Panc1 (cell line): ENCODE data around the gene DNAJB5. TPM values are rescaled to one million over a fixed set of nuclear protein-coding genes. Genes with fewer than 3 reads are reported as not detected.
"Not testable (repeated sequence)": the region's sequence is repeated elsewhere in the genome, so short reads cannot be mapped to it uniquely, and the experiment has no call there.

ENCODE experiments used
- ATAC-seq: fragments of 200-7000 bp; cut with Tn5 transposase; 2 replicates; pipeline ENCODE4 v1.9.1; 2020; ENCODE audit warnings: mild to moderate bottlenecking, moderate library complexity
- Bru-seq: library from RNA; stranded (reverse); fragments of 400-500 nt; gene quantifications from one replicate; lab custom pipeline; 2021; lab: Mats Ljungman, UMichigan
- BruChase-seq, 2 experiments: library from RNA; stranded (reverse); fragments of 400-500 nt; gene quantifications; one replicate each; lab custom pipeline; 2021; lab: Mats Ljungman, UMichigan
- BruUV-seq: library from RNA; stranded (reverse); fragments of 400-500 nt; replicated peaks from 2 replicates; lab custom pipeline; 2021; lab: Mats Ljungman, UMichigan
- CTCF ChIA-PET: fragments of 300-600 bp; sonication (Branson Sonifier 250); formaldehyde crosslinking; loops from one replicate; lab custom pipeline; 2022; ENCODE audit warnings: antibody characterized with exemption; lab: Charles Lee
- POLR2A ChIA-PET: fragments of 300-600 bp; sonication (Branson Sonifier 250); formaldehyde crosslinking; loops from one replicate; lab custom pipeline; 2022; ENCODE audit warnings: antibody characterized with exemption; lab: Charles Lee
- DNase-seq: peaks from one replicate; pipeline ENCODE4 v3.0.0-alpha.2; 2010; ENCODE audit warnings: low read depth, low spot score
- H3K27ac ChIP-seq: 2 replicates; pipeline ENCODE4 v1.5.1; 2011; ENCODE audit warnings: mild to moderate bottlenecking, low read length, inconsistent platforms
- H3K27me3 ChIP-seq: fragments of 200-500 bp; sonication (Bioruptor generic); 2 replicates; pipeline ENCODE4 v1.6.0; 2014; ENCODE audit warnings: low read length, inconsistent platforms; ENCODE audit not compliant: control insufficient read depth, insufficient read depth
- H3K36me3 ChIP-seq: fragments of 200-500 bp; sonication (Bioruptor generic); 2 replicates; pipeline ENCODE4 v1.5.1; 2014; ENCODE audit warnings: inconsistent platforms, mild to moderate bottlenecking, low read length, moderate library complexity; ENCODE audit not compliant: control insufficient read depth, insufficient read depth
- H3K4me1 ChIP-seq: 2 replicates; pipeline ENCODE4 v1.5.1; 2011; ENCODE audit warnings: inconsistent platforms, mild to moderate bottlenecking, low read length, moderate library complexity; ENCODE audit not compliant: control insufficient read depth, insufficient read depth
- H3K4me3 ChIP-seq, 2 experiments: 2 replicates each; pipeline ENCODE4 v1.5.1; 2011 to 2012; ENCODE audit warnings: low read depth in 2 of 2, low read length in 2 of 2, mild to moderate bottlenecking in 2 of 2, inconsistent platforms in 1 of 2, moderate library complexity in 1 of 2
- H3K9me3 ChIP-seq: fragments of 200-500 bp; sonication (Bioruptor generic); 2 replicates; pipeline ENCODE4 v1.5.1; 2014; ENCODE audit warnings: low read depth, mild to moderate bottlenecking, inconsistent platforms, low read length, moderate library complexity; ENCODE audit not compliant: control insufficient read depth, insufficient read depth
- POLR2AphosphoS5 ChIP-seq: IDR thresholded peaks from 2 replicates; pipeline ENCODE4 v1.6.1; 2012; ENCODE audit warnings: mild to moderate bottlenecking, low read depth, low read length, moderate library complexity
- SIN3A ChIP-seq: IDR thresholded peaks from 2 replicates; pipeline ENCODE4 v1.6.1; 2012; ENCODE audit warnings: low read depth, mild to moderate bottlenecking, low read length, moderate library complexity, borderline replicate concordance; ENCODE audit not compliant: insufficient read depth
- TCF7L2 ChIP-seq: IDR thresholded peaks from 2 replicates; pipeline ENCODE4 v1.6.1; 2011; ENCODE audit warnings: mild to moderate bottlenecking, low read depth, low read length, inconsistent platforms
- in situ Hi-C: cut with HindIII; loops from 2 replicates; pipeline ENCODE4 v1.10.0; 2016; ENCODE audit warnings: low sequenced_read_pairs, low pct_unique_long_range_greater_than_20kb
- intact Hi-C: fragments of 100-400 bp; cut with micrococcal nuclease; formaldehyde crosslinking; loops from one replicate; pipeline ENCODE4 v1.10.0; 2022; ENCODE audit not compliant: unreplicated experiment
- long read RNA-seq: library from polyadenylated mRNA; unstranded; transcript quantifications from one replicate; pipeline ENCODE4 v2.0.0, GENCODE V29; 2021; ENCODE audit not compliant: unreplicated experiment
- polyA plus RNA-seq: library from polyadenylated mRNA; unstranded; fragments of >200 nt; gene quantifications from one replicate; pipeline ENCODE4 v1.2.1, GENCODE V29; 2012; ENCODE audit warnings: missing spikeins; ENCODE audit not compliant: insufficient read length
- total RNA-seq: library from RNA; stranded (reverse); gene quantifications from one replicate; pipeline ENCODE4 v1.2.1, GENCODE V29; 2021; ENCODE audit not compliant: unreplicated experiment
- TF ChIP-seq, protein P1 (sequence below): fragments of 450-650 bp; IDR thresholded peaks from 2 replicates; pipeline ENCODE4 v1.5.1; 2017; ENCODE audit warnings: mild to moderate bottlenecking
- TF ChIP-seq, protein P2 (sequence below), 2 experiments: IDR thresholded peaks; 2 replicates each; pipeline ENCODE4 v1.6.1; 2011 to 2012; ENCODE audit warnings: low read depth in 2 of 2, control low read depth in 1 of 2, low read length in 1 of 2, mild to moderate bottlenecking in 1 of 2, moderate library complexity in 1 of 2; ENCODE audit not compliant: insufficient read depth in 1 of 2

DNAJB5 gene
- 9.7 TPM for total RNA-seq
- polyA plus RNA-seq: 13.9 TPM
- percentile 51 among the genes with signal in this experiment for Bru-seq, nascent RNA
- percentile 56 among the genes with signal in this experiment for BruChase-seq, experiment 1, labeled RNA remaining after a 2-hour chase
- BruChase-seq, experiment 2, labeled RNA remaining after a 6-hour chase: percentile 63 among the genes with signal in this experiment
- long read RNA-seq, partial matches to known transcripts: 0 of 9 reads
- long read RNA-seq, other reads (novel, unspliced or antisense): 9 of 9 reads

DNA sequence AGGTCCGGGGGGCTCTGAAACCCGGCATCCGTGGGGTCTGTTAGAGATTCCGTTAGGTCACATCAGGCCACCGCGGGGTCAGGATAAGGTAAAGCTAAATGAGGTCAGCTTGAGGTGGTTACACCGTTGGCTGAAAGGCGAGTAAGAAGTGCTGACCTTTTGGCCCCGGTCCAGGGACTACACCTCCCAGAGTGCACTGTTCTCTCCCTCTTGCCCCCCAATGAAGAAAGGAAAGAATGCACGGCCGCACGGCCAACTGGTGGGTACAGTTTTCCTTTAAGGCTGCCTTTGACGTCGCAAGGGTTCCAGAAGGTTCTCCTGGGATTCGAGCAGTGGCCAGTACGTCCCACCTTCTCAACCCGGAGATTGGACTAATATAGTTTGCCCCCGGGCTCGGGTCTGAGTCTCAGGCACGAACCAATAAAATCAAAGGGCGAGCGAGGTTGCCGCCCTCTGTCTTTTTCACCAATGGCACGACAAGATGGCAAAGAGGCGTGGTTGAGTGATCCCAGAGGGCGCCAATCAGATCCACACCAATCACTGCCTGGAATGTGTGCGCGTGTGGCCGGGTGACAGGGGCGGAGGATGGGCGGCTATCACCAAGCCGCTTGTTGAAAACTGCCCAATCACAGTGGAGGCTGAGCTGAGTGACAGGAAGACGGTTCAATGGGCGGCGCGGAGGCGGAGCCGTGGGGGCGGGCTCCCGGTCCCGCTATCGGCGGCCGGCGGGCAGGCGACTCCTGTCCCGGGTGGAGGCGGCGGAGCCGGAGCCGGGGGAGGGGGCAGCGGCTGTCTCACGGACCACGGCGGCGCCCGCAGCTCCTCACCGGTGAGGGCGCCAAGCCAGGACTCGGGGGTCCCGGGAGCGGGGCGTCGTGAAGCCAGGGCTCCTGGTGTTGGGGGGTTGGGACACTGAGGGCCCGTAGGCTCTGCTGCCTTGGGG, at the start of gene DNAJB5:
DNAJB5 (plus strand) TSS at position 743 of the 943 bp plus-strand sequence. CDS start 886 bp downstream, outside the sequence.
- CTCF ChIA-PET: interaction anchor here (0.6 to 1.2 kb wide), 2 partner anchors 12 to 90 kb away, joined by 4 to 5 read pairs; no protein-coding TSS in a partner anchor
- BruUV-seq: no TSS peak
- intact Hi-C loops: loop anchor here (5.0 kb wide), 1 partner anchor 232 kb away; no protein-coding TSS in a partner anchor
- peaks cover 33% of the 10 kb centered on the region for H3K4me1 ChIP-seq
- H3K27ac ChIP-seq: peak within 1 kb of the TSS; percentile 84
- H3K9me3 ChIP-seq: no peaks in the 10 kb centered on the region
- H3K27me3 ChIP-seq: no peaks in the 10 kb centered on the region
- POLR2A ChIA-PET: interaction anchor here (0.6 to 1.1 kb wide), 5 partner anchors 20 to 94 kb away, joined by 3 to 9 read pairs (median 6); a partner anchor contains a TSS
- peak; percentile 95 for DNase-seq
- ATAC-seq: peak; percentile 94
- TF ChIP-seq, protein P1, sequence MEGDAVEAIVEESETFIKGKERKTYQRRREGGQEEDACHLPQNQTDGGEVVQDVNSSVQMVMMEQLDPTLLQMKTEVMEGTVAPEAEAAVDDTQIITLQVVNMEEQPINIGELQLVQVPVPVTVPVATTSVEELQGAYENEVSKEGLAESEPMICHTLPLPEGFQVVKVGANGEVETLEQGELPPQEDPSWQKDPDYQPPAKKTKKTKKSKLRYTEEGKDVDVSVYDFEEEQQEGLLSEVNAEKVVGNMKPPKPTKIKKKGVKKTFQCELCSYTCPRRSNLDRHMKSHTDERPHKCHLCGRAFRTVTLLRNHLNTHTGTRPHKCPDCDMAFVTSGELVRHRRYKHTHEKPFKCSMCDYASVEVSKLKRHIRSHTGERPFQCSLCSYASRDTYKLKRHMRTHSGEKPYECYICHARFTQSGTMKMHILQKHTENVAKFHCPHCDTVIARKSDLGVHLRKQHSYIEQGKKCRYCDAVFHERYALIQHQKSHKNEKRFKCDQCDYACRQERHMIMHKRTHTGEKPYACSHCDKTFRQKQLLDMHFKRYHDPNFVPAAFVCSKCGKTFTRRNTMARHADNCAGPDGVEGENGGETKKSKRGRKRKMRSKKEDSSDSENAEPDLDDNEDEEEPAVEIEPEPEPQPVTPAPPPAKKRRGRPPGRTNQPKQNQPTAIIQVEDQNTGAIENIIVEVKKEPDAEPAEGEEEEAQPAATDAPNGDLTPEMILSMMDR: no peak
- TF ChIP-seq TCF7L2 (peak; percentile 83), POLR2AphosphoS5 (peak; percentile 41; the same call in 1 of the 2 replicates), SIN3A (peak; percentile 87; the same call in 1 of the 2 replicates)
- TF ChIP-seq, protein P2, sequence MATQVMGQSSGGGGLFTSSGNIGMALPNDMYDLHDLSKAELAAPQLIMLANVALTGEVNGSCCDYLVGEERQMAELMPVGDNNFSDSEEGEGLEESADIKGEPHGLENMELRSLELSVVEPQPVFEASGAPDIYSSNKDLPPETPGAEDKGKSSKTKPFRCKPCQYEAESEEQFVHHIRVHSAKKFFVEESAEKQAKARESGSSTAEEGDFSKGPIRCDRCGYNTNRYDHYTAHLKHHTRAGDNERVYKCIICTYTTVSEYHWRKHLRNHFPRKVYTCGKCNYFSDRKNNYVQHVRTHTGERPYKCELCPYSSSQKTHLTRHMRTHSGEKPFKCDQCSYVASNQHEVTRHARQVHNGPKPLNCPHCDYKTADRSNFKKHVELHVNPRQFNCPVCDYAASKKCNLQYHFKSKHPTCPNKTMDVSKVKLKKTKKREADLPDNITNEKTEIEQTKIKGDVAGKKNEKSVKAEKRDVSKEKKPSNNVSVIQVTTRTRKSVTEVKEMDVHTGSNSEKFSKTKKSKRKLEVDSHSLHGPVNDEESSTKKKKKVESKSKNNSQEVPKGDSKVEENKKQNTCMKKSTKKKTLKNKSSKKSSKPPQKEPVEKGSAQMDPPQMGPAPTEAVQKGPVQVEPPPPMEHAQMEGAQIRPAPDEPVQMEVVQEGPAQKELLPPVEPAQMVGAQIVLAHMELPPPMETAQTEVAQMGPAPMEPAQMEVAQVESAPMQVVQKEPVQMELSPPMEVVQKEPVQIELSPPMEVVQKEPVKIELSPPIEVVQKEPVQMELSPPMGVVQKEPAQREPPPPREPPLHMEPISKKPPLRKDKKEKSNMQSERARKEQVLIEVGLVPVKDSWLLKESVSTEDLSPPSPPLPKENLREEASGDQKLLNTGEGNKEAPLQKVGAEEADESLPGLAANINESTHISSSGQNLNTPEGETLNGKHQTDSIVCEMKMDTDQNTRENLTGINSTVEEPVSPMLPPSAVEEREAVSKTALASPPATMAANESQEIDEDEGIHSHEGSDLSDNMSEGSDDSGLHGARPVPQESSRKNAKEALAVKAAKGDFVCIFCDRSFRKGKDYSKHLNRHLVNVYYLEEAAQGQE (IDR thresholded peaks at IDR 0.05; ENCODE audit: insufficient read depth in 1 of 2, low read depth in 2 of 2, low read length in 1 of 2): no peak
- peak within 1 kb of the TSS; percentile 76 to 78 for H3K4me3 ChIP-seq
- in situ Hi-C loops: no loop called here
- H3K36me3 ChIP-seq: no peaks in the 10 kb centered on the region

DNA sequence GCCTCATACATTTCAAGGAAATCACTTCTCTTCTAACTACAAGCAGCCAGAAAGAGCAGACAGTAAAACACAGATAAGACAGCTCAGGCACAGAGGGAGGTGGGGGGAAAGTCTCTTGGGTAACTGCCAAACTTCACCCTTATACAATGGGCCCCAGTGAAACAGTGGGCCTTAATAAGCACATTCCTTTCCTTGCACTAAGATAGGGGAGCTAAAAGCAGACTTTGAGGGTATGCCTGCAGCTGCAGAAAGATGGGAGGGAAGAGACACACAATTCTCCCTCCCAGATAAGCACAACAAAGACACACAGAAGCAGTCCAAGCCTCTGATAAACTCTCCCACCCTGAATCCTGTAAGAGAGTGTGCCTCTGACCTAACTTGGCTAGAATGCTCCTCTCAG, 49.6 kb upstream of the DNAJB5 start:
- POLR2A ChIA-PET, H3K4me1 ChIP-seq, CTCF ChIA-PET, H3K27me3 ChIP-seq, intact Hi-C loops, H3K4me3 ChIP-seq, BruUV-seq, ATAC-seq, H3K36me3 ChIP-seq, H3K27ac ChIP-seq, DNase-seq, H3K9me3 ChIP-seq, in situ Hi-C loops: not testable (repeated sequence)
